Motor neuron (in vitro differentiated cells): ENCODE measurements around the gene ZNF605. TPM values are rescaled to one million over a fixed set of nuclear protein-coding genes. Genes with fewer than 3 reads are reported as not detected.

Source experiments
- ATAC-seq, 8 experiments: fragments of 200-7000 bp; cut with Tn5 transposase; replicated peaks in 6 of 8; 2 replicates each; pipeline ENCODE4 v1.8.0; 2021; ENCODE audit warnings: mild to moderate bottlenecking in 8 of 8, moderate library complexity in 8 of 8
- H3K27ac ChIP-seq, 2 donors: fragments of 250-450 bp; sonication (Bioruptor Pico); 2 replicates each; pipeline ENCODE4 v1.9.0; 2021; ENCODE audit warnings: antibody characterized with exemption in 2 of 2, mild to moderate bottlenecking in 2 of 2, moderate library complexity in 1 of 2
- H3K4me1 ChIP-seq, 2 donors: fragments of 250-450 bp; sonication (Bioruptor Pico); replicated peaks in 1 of 2; 2 replicates each; pipeline ENCODE4 v1.6.1; 2021; ENCODE audit warnings: antibody characterized with exemption in 2 of 2, mild to moderate bottlenecking in 2 of 2, moderate library complexity in 1 of 2
- H3K4me3 ChIP-seq, 5 donors: fragments of 250-450 bp; sonication (Bioruptor Pico); 2 replicates each; pipeline ENCODE4 v1.9.0; 2021; ENCODE audit warnings: antibody characterized with exemption in 5 of 5, mild to moderate bottlenecking in 5 of 5, moderate library complexity in 4 of 5
- WGBS, 10 experiments: fragments of 450-650 bp; shearing (Covaris generic); methylation state at CpG; one replicate each; pipeline ENCODE4 v1.0.0; 2022; 5-methylcytosine and 5-hydroxymethylcytosine counted together
- in situ Hi-C, 9 experiments: fragments of 400-800 bp; cut with MboI; loops; one replicate each; pipeline ENCODE4 v1.15.0; 2021; ENCODE audit warnings: low sequenced_read_pairs in 9 of 9, low pct_unique_long_range_greater_than_20kb in 2 of 9; ENCODE audit not compliant: unreplicated experiment in 9 of 9
- total RNA-seq, 8 experiments: library from RNA; unstranded; fragments of 300-600 nt; gene quantifications; 2 replicates each; pipeline versions ENCODE4 v1.2.3 to v1.2.4, GENCODE V29; 2022

Gene ZNF605
- total RNA-seq, 8 experiments from 2014 or later = 7.6 to 22.5 (median 9.2) TPM

GRCh38 chr12:132955094-132956010, 754 bp downstream of the ZNF605 start:
- H3K4me3 ChIP-seq = peak overlapping the region; percentile 70 to 99 (median 89)
- WGBS, 10 experiments = 0 to 100% (median 50%) methylated on average over 1 to 16 of the region's 39 CpGs; no CpG with 5 or more reads in 3 of the 10 experiments
- peak overlapping the region; percentile 99 for H3K27ac ChIP-seq
- in situ Hi-C loops = no loop called here
- H3K4me1 ChIP-seq = peaks cover 4 to 9% of the 10 kb centered on the region in 2 donors
- ATAC-seq = peak; percentile 38 to 71 (median 54)

- peak overlapping the region in 1 of 2 donors; percentile 99 for H3K27ac ChIP-seq
Observed at GRCh38 chr12:132954471-132955048, 1.5 kb downstream of the ZNF605 start.

GRCh38 chr12:132953771-132954170, 2.3 kb downstream of the ZNF605 start:
- H3K27ac ChIP-seq = no peak overlapping the region
- H3K4me1 ChIP-seq = peaks cover 4 to 9% of the 10 kb centered on the region in 2 donors
- no peak overlapping the region for H3K4me3 ChIP-seq
- WGBS, 10 experiments = 79 to 100% (median 98%) methylated on average over 1 to 4 of the region's 7 CpGs; no CpG with 5 or more reads in 2 of the 10 experiments
- no peak for ATAC-seq
- in situ Hi-C loops = no loop called here

More at GRCh38 chr12:132954471-132955048, 1.5 kb downstream of the ZNF605 start:
- Histone ChIP-seq H3K4me3 (peak overlapping the region in 4 of 5 donors; percentile 70 to 99 (median 86)), H3K4me1 (peaks cover 4 to 9% of the 10 kb centered on the region in 2 donors)
- in situ Hi-C loops = no loop called here
- ATAC-seq = no peak
- WGBS, 10 experiments = 19 to 95% (median 78%) methylated on average over 1 to 4 of the region's 14 CpGs; no CpG with 5 or more reads in 4 of the 10 experiments

DNA sequence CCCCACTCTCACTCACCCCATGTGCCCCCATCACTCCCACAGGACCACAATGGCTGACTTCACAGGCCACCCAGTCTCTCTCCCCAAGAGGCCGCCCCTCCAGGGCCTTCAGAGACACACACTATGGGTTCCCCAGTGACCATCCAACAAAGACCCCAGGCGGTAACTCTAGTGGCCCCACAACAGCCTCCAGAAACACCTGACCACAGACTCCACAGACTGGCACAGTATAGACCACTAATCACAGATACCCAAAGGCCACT, 3.0 kb downstream of the ZNF605 start:
- 100% methylated on average over 1 of the region's 2 CpGs; no CpG with 5 or more reads in 8 of the 10 experiments for WGBS, 10 experiments
- ATAC-seq = no peak
- Histone ChIP-seq H3K4me3 (no peak overlapping the region), H3K4me1 (peaks cover 4 to 9% of the 10 kb centered on the region in 2 donors), H3K27ac (no peak overlapping the region)
- in situ Hi-C loops = no loop called here

DNA sequence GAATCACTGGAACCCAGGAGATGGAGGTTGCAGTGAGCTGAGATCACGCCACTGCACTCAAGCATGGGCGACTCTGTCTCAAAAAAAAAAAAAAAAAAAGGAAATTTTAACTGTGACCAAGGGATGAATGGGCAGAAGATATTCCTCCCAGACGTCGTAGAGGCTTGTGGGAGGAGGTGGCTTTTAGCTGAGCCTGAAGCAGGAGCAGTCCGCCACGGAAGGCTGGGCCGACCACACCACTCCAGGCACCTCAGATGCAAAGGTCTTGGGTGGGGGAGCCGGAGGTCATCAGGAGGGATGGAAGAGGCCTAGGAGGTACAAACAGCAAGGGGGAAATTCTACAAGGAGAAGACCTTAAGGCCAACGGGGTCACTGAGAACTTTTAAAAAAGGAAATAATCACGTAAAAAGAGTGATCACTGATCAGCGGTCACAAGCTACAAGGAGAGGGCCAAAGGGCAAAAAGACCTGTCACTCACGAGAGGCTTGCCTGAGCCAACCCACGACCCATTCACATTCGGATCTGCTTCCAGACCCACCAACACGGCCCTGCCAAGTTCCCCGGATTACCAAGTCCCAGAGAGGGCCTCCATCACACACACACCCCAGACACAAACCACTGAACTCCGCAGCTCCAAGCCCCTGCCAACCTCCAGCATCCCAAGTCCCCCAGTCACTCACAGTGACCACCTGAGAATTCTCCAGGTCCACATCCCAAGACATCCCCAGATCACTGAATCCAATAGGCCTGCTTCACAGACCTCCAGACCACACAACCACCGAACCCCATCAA, 3.5 kb downstream of the ZNF605 start:
- in situ Hi-C loops = no loop called here
- 73 to 100% (median 95%) methylated on average over 1 to 14 of the region's 18 CpGs; no CpG with 5 or more reads in 1 of the 10 experiments for WGBS, 10 experiments
- Histone ChIP-seq H3K27ac (no peak overlapping the region), H3K4me3 (no peak overlapping the region), H3K4me1 (peaks cover 4 to 9% of the 10 kb centered on the region in 2 donors)
- ATAC-seq = no peak

GRCh38 chr12:132951649-132952048, 4.5 kb downstream of the ZNF605 start:
- Histone ChIP-seq H3K4me3 (no peak overlapping the region), H3K27ac (no peak overlapping the region), H3K4me1 (peaks cover 4 to 9% of the 10 kb centered on the region in 2 donors)
- in situ Hi-C loops = no loop called here
- WGBS, 10 experiments = 94 to 100% (median 98%) methylated on average over 2 to 6 of the region's 8 CpGs; no CpG with 5 or more reads in 3 of the 10 experiments
- no peak for ATAC-seq

- ATAC-seq = no peak
Observed at GRCh38 chr12:132950844-132951535, 5.1 kb downstream of the ZNF605 start.

DNA sequence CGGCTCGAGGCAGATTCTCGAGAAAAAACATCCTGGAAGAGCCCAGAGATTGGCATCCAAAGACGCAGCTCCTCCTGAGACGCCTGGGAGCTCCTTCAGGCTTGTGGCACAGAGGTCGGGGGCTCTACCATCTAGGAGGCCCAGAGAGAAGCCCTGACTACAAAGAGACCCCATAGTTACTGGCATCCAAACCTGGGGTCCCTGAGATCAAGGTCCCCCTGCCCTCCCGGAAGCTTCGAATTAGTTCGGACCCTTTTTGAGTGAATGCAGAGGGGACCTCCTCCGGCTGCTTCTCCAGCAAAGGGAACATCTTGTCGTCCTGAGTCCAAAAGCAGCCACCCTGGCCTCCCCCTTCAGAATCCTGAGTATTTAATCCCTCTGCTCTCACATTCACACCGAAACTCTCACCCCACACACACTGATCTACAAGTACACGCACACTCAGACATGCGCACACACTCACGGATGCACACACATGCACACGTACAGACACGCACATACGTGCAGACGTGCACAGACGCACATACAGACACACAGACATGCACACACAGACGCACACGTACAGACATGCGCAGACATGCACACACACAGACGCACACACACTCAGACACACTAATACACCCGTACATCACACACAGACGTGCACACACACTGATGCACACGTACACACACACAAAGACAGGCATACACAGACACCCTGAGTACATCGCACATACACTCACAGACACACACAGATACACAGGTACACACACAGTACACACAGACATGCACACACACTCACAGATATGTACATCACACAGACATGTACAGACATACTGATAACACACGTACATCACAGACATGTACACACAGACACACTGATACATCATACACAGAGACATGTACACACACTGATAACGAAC, 5.9 kb downstream of the ZNF605 start:
- WGBS, 10 experiments = 90 to 100% (median 97%) methylated on average over 1 to 21 of the region's 30 CpGs; no CpG with 5 or more reads in 2 of the 10 experiments
- in situ Hi-C loops = no loop called here
- no peak overlapping the region for H3K4me3 ChIP-seq
- no peak overlapping the region for H3K27ac ChIP-seq
- ATAC-seq = no peak
- H3K4me1 ChIP-seq = peaks cover 4 to 9% of the 10 kb centered on the region in 2 donors

More at GRCh38 chr12:132950844-132951535, 5.1 kb downstream of the ZNF605 start:
- in situ Hi-C loops = no loop called here
- H3K4me1 ChIP-seq = peaks cover 4 to 9% of the 10 kb centered on the region in 2 donors
- H3K27ac ChIP-seq = no peak overlapping the region
- no peak overlapping the region for H3K4me3 ChIP-seq
- 81 to 100% (median 98%) methylated on average over 1 to 22 of the region's 27 CpGs; no CpG with 5 or more reads in 1 of the 10 experiments for WGBS, 10 experiments

DNA sequence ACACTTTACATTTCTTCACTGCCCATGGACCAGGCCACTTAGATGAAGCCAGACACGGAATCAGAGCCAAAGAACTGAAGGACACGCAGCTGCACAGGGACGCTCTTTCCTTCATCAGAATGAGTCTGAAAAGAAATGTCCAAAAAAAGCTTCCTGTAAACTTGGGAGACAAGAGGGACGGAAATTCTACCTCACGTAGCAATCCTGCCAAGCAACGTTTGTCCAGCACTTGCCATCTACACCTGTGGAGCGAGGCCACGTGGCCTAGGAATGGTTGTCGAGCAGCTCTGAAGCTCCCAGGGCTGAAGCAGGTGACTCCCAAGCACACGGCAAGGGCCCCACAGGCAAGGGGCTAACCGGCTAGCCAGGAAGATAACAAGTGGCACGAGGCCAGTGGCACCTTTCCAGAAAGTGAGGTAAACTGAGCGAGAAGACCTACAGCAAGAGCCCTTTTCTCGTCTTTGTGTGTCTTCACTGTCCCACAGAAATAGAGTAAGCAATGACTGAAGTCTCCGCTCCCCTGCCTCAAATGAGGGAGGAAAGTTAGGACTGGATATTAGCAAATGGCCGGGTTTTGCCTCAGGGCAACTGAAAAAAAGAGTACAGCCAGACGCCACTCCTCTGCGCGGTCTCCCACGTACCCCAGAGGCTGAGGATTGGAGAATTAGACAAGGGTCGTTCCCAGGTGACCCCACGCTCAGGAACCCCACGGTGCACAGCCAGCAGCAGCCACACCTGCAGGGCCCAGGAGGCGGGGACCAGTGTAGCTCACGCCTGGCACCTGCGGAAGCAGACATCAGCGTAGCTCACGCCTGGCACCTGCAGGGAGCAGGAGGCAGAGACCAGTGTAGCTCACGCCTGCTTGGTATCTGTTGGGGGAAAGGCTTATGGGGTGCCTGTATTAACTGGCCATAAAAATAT, 7.7 kb downstream of the ZNF605 start:
- WGBS, 10 experiments = 88 to 98% (median 93%) methylated on average over 3 to 14 of the region's 29 CpGs; no CpG with 5 or more reads in 1 of the 10 experiments
- Histone ChIP-seq H3K27ac (no peak overlapping the region), H3K4me3 (no peak overlapping the region), H3K4me1 (no peaks in the 10 kb centered on the region)
- ATAC-seq = no peak
- in situ Hi-C loops = no loop called here

DNA sequence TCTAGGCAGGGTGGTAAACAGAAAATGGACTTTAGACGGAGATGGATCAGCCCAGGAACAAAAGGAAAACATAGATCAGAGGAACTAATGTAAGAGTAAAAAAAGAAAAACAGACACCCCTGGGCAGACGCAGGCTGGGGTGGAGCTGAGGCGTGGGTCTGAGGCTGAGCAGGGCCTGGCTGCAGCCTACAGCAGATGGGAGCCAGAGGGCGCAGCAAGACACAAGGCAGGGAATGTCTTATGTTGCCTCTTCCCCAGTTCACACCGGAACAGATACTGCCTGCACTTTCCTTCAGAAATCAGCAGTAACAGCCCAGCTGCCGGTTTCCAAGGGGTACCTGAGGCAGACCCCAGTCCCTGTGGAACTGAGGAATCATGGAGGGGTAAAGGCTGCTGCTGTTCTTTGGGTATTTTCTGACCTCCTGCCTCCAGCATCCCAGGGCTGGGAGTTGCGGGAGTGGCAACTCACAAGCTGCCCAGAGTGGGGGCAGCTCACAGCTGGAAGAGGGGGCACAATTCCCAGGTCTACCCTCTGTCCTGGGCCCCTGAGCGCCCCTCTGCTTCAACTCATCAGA, 9.8 kb downstream of the ZNF605 start:
- Histone ChIP-seq H3K27ac (no peak overlapping the region), H3K4me1 (no peaks in the 10 kb centered on the region), H3K4me3 (no peak overlapping the region)
- WGBS, 10 experiments = 38 to 100% (median 83%) methylated on average over 1 to 5 of the region's 8 CpGs; no CpG with 5 or more reads in 2 of the 10 experiments
- in situ Hi-C loops = no loop called here
- ATAC-seq = peak in 1 of 8 experiments; percentile 51

DNA sequence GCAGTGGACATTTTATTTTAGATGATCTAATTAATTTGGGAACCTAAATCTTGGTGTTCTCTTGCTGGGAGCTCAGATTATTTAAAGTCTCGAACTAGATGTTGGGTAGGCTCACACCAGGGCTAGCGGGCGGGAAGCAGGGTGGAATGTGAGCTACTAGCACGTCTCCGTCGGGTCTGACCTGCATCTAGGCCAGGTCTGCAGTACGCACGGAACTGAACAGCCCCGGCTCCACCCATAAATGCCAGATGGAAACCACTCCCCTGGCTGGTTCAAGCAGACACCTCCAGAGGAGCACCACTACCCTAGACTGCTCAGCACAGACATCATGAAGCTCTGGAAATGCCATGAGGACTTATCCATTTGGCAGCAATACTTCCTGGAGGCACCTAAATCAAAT, 10.3 kb downstream of the ZNF605 start:
- Histone ChIP-seq H3K4me1 (no peaks in the 10 kb centered on the region), H3K4me3 (no peak overlapping the region), H3K27ac (no peak overlapping the region)
- in situ Hi-C loops = no loop called here
- 59 to 100% (median 92%) methylated on average over 1 to 9 of the region's 9 CpGs; no CpG with 5 or more reads in 5 of the 10 experiments for WGBS, 10 experiments
- ATAC-seq = no peak
